Vagina (tissue), 2 donors: ENCODE results near the gene TRIM10. TPM values are rescaled to one million over a fixed set of nuclear protein-coding genes. Genes with fewer than 3 reads are reported as not detected.

ENCODE experiments used
- DNase-seq, 2 donors: peaks; one replicate each; pipeline ENCODE4 v3.0.0-alpha.2; 2017; ENCODE audit errors: extremely low spot score in 2 of 2
- H3K27ac ChIP-seq: fragments of 200-600 bp; sonication (generic); one replicate; pipeline ENCODE4 v1.5.1; 2019
- H3K27me3 ChIP-seq: fragments of 200-600 bp; sonication (generic); one replicate; pipeline ENCODE4 v1.5.1; 2019
- H3K36me3 ChIP-seq, 2 donors: fragments of 200-600 bp; sonication (generic); one replicate each; pipeline ENCODE4 v1.5.1; 2017 to 2019
- H3K4me1 ChIP-seq: fragments of 200-600 bp; sonication (generic); one replicate; pipeline ENCODE4 v1.5.1; 2019
- H3K4me3 ChIP-seq, 2 donors: fragments of 200-600 bp; sonication (generic); 1 replicate in 1 of 2; 2 replicates in 1 of 2; pipeline ENCODE4 v1.5.1; 2016 to 2019
- H3K9me3 ChIP-seq: fragments of 200-600 bp; sonication (generic); one replicate; pipeline ENCODE4 v1.5.1; 2019
- CTCF ChIP-seq, 3 experiments: fragments of 450-650 bp in 2 of 3; fragments of 200-600 bp in 1 of 3; sonication (generic) in 1 of 3; IDR thresholded peaks; one replicate each; pipeline ENCODE4 v1.5.1; 2017 to 2019; ENCODE audit warnings: antibody characterized with exemption in 3 of 3, mild to moderate bottlenecking in 2 of 3, moderate library complexity in 2 of 3
- POLR2A ChIP-seq, 2 donors: fragments of 450-650 bp; IDR thresholded peaks; one replicate each; pipeline ENCODE4 v1.6.1; 2017; ENCODE audit warnings: antibody characterized with exemption in 2 of 2, mild to moderate bottlenecking in 2 of 2, moderate library complexity in 2 of 2
- POLR2AphosphoS5 ChIP-seq, 2 donors: sonication (generic); formaldehyde crosslinking; IDR thresholded peaks; one replicate each; pipeline ENCODE4 v1.9.0; 2017; ENCODE audit warnings: antibody characterized with exemption in 2 of 2, mild to moderate bottlenecking in 2 of 2, low read depth in 1 of 2; ENCODE audit not compliant: insufficient read depth in 1 of 2
- intact Hi-C: fragments of 100-400 bp; cut with DNase I; formaldehyde crosslinking; loops from one replicate; pipeline ENCODE4 v1.15.1; 2023
- total RNA-seq: library from RNA; depleted of rRNA; stranded (reverse); fragments of >200 nt; gene quantifications from one replicate; pipeline ENCODE4 v1.2.3, GENCODE V29; 2016

The TRIM10 gene
- total RNA-seq, 1 donor from 2014 or later, result not detected

- no peak overlapping the region for H3K27ac ChIP-seq
- no peak for TF ChIP-seq POLR2AphosphoS5 (IDR thresholded peaks at IDR 0.05; ENCODE audit: insufficient read depth in 1 of 2, low read depth in 1 of 2)
- no peak for TF ChIP-seq POLR2A (IDR thresholded peaks at IDR 0.05)
- no peak for TF ChIP-seq CTCF (IDR thresholded peaks at IDR 0.05)
- peak in 1 of 2 donors; percentile 42 for DNase-seq
- no peak overlapping the region for H3K4me3 ChIP-seq
- intact Hi-C loops, result no loop called here
- no peaks in the 10 kb centered on the region for H3K9me3 ChIP-seq
- H3K4me1 ChIP-seq, result peaks cover 9% of the 10 kb centered on the region
- H3K27me3 ChIP-seq, result peaks cover 8% of the 10 kb centered on the region
- no peaks in the 10 kb centered on the region for H3K36me3 ChIP-seq
Observed at GRCh38 chr6:30172681-30173080, 11.7 kb upstream of the TRIM10 start.

GRCh38 chr6:30171677-30172471, 10.9 kb upstream of the TRIM10 start:
- no peaks in the 10 kb centered on the region for H3K9me3 ChIP-seq
- no peak overlapping the region for H3K4me3 ChIP-seq
- peak in 1 of 2 donors; percentile 78 for DNase-seq
- peaks cover 8% of the 10 kb centered on the region for H3K27me3 ChIP-seq
- H3K4me1 ChIP-seq, result peaks cover 9% of the 10 kb centered on the region
- no peak overlapping the region for H3K27ac ChIP-seq
- no peaks in the 10 kb centered on the region for H3K36me3 ChIP-seq
- no peak for TF ChIP-seq CTCF (IDR thresholded peaks at IDR 0.05)
- TF ChIP-seq POLR2A (IDR thresholded peaks at IDR 0.05), result no peak
- no peak for TF ChIP-seq POLR2AphosphoS5 (IDR thresholded peaks at IDR 0.05; ENCODE audit: insufficient read depth in 1 of 2, low read depth in 1 of 2)
- intact Hi-C loops, result no loop called here

GRCh38 chr6:30169658-30170614, 8.9 kb upstream of the TRIM10 start:
- intact Hi-C loops, result loop anchor here (5.0 kb wide), 1 partner anchor 1383 kb away; no protein-coding TSS in a partner anchor
- TF ChIP-seq CTCF (IDR thresholded peaks at IDR 0.05) (peak in 2 of 3 experiments; percentile 48 to 56), POLR2AphosphoS5 (IDR thresholded peaks at IDR 0.05; ENCODE audit: insufficient read depth in 1 of 2, low read depth in 1 of 2) (no peak), POLR2A (IDR thresholded peaks at IDR 0.05) (no peak)
- Histone ChIP-seq H3K27me3 (peaks cover 8% of the 10 kb centered on the region), H3K27ac (no peak overlapping the region), H3K9me3 (no peaks in the 10 kb centered on the region), H3K4me3 (no peak overlapping the region), H3K36me3 (no peaks in the 10 kb centered on the region), H3K4me1 (peaks cover 9% of the 10 kb centered on the region)
- DNase-seq, result peak in 1 of 2 donors; percentile 25

- Histone ChIP-seq H3K9me3 (no peaks in the 10 kb centered on the region), H3K36me3 (no peaks in the 10 kb centered on the region), H3K4me1 (peaks cover 9% of the 10 kb centered on the region), H3K4me3 (no peak overlapping the region), H3K27me3 (peaks cover 8% of the 10 kb centered on the region), H3K27ac (no peak overlapping the region)
- TF ChIP-seq POLR2A (IDR thresholded peaks at IDR 0.05), result no peak
- TF ChIP-seq POLR2AphosphoS5 (IDR thresholded peaks at IDR 0.05; ENCODE audit: insufficient read depth in 1 of 2, low read depth in 1 of 2), result no peak
- no peak for TF ChIP-seq CTCF (IDR thresholded peaks at IDR 0.05)
- intact Hi-C loops, result loop anchor here (5.0 kb wide), 1 partner anchor 1381 kb away; no protein-coding TSS in a partner anchor
- no peak for DNase-seq
Observed at GRCh38 chr6:30168741-30169140, 7.7 kb upstream of the TRIM10 start.
